Tibial nerve (tissue), 4 donors: ENCODE data around the gene MAPK6.

ENCODE experiments used
- EP300 ChIP-seq, 2 donors: sonication (generic); formaldehyde crosslinking; IDR thresholded peaks; one replicate each; pipeline ENCODE4 v1.6.1; 2017; ENCODE audit warnings: antibody characterized with exemption in 2 of 2, mild to moderate bottlenecking in 1 of 2
- TF ChIP-seq, protein P1 (sequence below), 5 experiments: fragments of 200-600 bp in 3 of 5; fragments of 450-650 bp in 2 of 5; sonication (generic) in 3 of 5; IDR thresholded peaks; one replicate each; pipeline ENCODE4 v1.5.1; 2016 to 2019; ENCODE audit warnings: antibody characterized with exemption in 5 of 5, mild to moderate bottlenecking in 3 of 5, moderate library complexity in 2 of 5

- TF ChIP-seq, protein P1, sequence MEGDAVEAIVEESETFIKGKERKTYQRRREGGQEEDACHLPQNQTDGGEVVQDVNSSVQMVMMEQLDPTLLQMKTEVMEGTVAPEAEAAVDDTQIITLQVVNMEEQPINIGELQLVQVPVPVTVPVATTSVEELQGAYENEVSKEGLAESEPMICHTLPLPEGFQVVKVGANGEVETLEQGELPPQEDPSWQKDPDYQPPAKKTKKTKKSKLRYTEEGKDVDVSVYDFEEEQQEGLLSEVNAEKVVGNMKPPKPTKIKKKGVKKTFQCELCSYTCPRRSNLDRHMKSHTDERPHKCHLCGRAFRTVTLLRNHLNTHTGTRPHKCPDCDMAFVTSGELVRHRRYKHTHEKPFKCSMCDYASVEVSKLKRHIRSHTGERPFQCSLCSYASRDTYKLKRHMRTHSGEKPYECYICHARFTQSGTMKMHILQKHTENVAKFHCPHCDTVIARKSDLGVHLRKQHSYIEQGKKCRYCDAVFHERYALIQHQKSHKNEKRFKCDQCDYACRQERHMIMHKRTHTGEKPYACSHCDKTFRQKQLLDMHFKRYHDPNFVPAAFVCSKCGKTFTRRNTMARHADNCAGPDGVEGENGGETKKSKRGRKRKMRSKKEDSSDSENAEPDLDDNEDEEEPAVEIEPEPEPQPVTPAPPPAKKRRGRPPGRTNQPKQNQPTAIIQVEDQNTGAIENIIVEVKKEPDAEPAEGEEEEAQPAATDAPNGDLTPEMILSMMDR (IDR thresholded peaks at IDR 0.05) = no peak
- TF ChIP-seq EP300 (IDR thresholded peaks at IDR 0.05) = no peak
Measured at GRCh38 chr15:52085299-52085698, 66.3 kb downstream of the MAPK6 start.
